Activated T-cell treated with anti-CD3 and anti-CD28 coated beads, Interleukin-2, amount 50 U/mL, for 1 hour (primary cell): ENCODE measurements around the gene SLC5A10.
"Not testable (repeated sequence)": the region's sequence is repeated elsewhere in the genome, so short reads cannot be mapped to it uniquely, and the experiment has no call there.

ENCODE experiments used
- DNase-seq: peaks from one replicate; pipeline ENCODE4 v3.0.0-alpha.2; 2020

SLC5A10 gene

DNA sequence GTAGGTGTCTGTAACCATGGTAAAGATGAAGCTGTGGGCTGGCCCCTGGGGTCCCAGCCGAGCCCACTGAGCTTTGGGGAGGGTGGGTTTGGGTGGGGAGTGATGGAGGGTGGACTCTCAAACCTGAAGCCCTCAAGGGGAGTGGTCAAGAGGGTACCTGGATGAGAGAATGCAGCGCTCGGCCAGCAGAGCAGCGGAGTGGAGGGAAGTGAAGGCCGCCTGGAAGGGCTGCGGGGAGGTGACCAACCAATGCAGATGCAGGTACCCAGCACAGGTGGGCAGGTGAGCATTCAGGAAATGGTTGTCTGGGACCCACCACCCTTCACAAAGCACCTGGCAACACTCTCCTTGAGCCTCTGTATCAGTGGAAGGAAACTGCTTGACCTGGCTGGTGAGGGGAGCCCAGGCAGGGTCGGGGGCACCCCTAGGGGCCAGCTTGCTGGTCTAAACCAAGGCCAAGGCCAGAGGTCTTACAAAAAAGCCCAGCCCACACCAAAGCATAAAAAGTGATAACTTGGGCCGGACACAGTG, 3.4 kb upstream of the SLC5A10 start:
- DNase-seq, result no peak

DNA sequence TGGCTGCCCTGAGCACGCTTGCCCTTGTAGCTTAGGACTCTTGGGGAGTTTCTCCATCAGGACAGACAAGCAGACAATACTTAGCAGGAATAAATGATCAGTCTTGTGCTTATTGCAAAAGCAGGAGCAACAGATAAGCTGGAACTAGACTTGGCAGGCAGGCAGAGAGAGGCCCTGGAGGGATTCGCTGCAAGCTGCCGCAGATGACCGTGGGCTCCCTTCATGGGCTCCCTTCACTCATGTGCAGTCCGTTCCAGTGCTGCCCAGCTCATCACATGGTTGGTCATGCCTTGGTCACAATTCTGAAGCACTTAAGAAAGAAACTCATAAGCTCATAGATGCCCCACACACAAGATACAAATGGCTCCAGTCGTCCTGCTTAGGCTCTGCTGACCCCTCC, 2.4 kb upstream of the SLC5A10 start:
- DNase-seq, result no peak

DNA sequence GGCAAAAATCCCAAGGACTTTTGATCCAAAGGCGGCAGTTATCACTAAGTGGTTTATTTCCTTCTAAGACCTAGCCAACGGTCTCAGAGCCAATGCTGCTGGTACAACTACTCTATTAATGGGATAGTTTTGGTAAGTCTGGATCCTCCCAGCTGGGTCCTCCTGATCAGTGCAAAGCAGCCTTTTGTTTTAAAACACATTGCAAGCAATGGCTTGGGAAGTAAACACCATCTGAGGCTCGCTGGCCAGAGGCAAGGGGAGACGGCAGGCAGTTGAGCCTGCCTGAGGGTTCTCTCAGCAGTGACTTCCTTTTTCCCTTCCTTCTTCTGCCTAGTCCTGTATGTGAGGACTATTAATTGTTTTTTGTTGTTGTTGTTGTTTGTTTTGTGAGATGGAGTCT, 1.6 kb upstream of the SLC5A10 start:
- DNase-seq, result no peak

- DNase-seq, result no peak
Measured at GRCh38 chr17:18950944-18951905, 740 bp upstream of the SLC5A10 start.

GRCh38 chr17:18953231-18953728, 1.3 kb downstream of the SLC5A10 start:
- no peak for DNase-seq

GRCh38 chr17:18954321-18954720, 2.4 kb downstream of the SLC5A10 start:
- no peak for DNase-seq

DNA sequence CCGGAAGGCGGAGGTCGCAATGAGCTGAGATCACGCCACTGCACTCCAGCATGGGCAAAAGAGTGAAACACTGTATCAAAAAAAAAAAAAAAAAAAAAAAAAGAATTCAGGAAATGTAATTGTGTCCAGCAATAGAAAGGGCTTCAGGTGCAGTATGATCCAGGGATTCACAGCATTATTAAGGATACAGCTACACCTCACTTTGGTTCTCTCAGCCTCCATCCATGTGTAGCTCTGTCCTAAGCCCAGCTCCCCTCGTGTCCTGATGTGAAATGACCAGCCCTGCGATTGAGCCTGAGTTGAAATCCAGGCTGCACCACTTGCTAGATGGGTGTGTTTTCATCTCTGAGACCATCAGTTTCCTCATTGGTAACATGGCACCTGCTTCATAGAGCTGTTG, 3.0 kb downstream of the SLC5A10 start:
- DNase-seq, result no peak

- DNase-seq, result not testable (repeated sequence)
Measured at GRCh38 chr17:18956021-18956420, 4.1 kb downstream of the SLC5A10 start.

DNA sequence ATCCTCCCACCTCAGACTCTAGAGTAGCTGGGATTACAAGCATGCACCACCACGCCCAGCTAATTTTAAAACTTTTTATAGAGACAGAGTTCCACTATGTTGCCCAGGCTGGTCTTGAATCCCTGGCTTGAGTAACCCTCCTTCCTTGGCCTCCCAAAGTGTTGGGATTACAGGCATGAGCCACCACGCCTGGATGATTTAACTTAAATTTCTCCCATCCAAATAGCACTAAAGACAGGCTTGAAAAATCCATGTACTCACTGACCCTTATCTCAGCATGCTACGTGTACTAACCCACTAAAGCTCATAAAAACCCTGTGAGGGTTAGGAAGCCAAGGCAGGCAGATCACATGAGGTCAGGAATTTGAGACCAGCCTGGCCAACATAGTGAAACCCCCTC, 4.6 kb downstream of the SLC5A10 start:
- DNase-seq, result no peak

DNA sequence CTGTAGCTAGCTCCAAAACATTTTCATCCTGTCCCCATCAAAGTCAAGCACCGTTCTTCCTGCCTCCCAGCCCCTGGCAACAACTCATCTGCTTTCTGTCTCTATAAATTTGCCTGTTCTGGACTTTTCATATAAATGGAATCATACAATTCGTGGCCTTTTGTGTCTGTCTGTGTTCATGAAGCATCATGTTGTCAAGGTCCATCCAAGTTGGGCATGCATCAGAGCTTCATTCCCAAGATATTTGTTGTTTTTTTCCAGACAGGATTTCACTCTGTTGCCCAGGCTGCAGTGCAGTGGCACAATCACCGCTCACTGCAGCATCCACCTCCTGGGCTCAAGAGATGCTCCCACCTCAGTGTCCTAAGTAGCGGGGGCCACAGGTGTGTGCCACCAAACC, 5.9 kb downstream of the SLC5A10 start:
- no peak for DNase-seq

DNA sequence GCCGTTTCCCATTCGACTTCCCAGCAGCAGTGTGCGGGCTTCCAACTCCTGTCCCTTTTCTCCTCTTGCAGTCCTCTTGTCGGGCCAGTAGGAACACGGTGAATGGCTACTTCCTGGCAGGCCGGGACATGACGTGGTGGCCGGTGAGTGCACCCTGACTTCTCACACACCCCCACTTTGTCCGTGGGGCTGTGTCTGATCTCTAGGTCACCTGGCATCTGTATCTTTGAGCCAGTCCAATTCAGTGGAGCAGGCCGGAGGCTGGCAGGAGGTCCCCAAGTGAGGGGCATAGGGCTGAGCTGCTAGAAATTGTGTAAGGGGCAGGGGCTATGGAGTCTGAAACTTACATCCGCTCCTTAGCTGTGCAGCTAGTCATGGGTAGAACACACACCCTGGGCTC, 6.6 kb downstream of the SLC5A10 start:
- no peak for DNase-seq

- no peak for DNase-seq
Measured at GRCh38 chr17:18959071-18959844, 7.3 kb downstream of the SLC5A10 start.

- DNase-seq, result no peak
Measured at GRCh38 chr17:18959845-18960240, 7.9 kb downstream of the SLC5A10 start.

- no peak for DNase-seq
Measured at GRCh38 chr17:18960241-18960665, 8.3 kb downstream of the SLC5A10 start.

- DNase-seq, result peak; percentile 82
Measured at GRCh38 chr17:18960803-18961511, 9.0 kb downstream of the SLC5A10 start.

DNA sequence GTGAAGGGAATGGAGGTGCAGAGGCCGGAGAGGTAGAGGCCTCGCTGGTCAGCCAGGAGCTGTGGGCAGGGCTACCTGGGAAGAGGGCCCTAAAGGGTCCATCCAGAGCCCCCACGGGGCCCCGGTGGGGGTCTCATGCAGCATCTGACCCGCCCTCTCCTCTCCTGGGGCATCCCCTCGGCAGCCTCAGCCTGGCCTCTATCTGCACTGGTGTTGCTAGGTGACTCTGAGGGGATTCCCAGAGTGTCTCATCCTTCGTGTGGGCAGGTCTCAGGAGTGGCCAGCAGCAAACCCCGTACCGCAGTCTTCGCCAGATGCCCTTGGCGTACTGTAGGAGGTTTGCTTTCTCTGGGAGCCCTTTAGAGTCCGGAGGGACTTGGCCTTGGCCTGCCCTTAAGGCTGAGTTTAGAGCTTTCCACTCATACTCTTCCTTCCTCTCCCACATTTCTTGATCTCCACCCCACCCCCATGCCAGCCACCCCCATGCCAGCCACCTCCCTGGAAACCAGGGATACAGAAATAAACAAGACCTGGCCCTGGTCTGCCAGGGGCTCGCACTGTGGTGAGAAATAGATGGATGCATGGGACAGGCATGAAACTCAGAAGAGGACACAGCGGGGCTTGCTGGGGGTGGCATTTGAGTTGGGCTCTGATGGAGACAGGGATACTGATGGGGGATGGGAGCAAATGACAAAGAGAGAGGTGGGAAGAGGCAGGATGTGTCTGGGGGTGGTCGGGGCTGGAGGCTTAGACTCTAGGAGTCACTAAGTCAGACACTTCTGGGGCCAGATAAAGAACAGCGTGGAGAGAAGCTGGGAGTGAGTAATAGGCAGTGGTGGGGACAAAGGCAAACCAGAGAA, 9.9 kb downstream of the SLC5A10 start:
- no peak for DNase-seq

GRCh38 chr17:18962494-18962815, 10.5 kb downstream of the SLC5A10 start:
- DNase-seq, result no peak

- DNase-seq, result no peak
Measured at GRCh38 chr17:18963126-18964017, 11.4 kb downstream of the SLC5A10 start.

DNA sequence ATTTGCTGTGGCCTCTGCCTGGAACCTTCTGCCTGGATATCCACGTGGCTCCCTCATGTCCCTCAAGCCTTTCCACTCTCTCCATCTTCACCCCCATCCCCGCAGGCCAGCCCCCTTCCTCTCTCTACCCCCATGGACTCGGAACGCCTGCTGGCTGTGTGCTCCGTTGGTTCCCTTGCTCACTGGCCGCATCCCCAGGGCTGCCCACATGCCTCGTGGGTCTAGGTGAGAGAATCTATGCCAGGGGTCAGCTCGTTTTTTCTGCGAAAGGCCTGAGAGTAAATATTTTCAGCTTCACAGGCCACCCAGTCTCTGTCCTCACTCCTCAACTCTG, 12.0 kb downstream of the SLC5A10 start:
- no peak for DNase-seq

DNA sequence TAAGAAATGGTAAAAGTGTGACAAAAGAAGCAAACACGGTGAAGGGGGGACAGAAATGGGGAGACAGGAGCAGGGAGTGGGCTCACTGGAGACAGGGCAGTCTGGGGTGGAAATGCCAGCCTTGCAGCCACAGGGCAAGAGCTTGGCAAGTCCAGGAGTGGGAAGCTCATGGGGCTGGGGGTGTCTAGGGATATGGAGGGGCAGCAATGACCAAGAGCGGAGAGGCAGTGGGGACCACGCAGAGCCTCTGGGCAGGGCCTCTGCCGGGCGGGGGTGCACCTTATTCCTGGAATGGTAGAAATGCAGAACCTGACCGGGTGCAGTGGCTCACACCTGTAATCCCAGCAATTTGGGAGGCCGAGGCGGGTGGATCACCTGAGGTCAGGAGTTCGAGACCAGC, 12.6 kb downstream of the SLC5A10 start:
- DNase-seq, result no peak
